OCI-LY7 (cell line): Measurements from ENCODE around the gene PLVAP. TPM values are rescaled to one million over a fixed set of nuclear protein-coding genes. Genes with fewer than 3 reads are reported as not detected.

Source experiments
- BruUV-seq: library from RNA; stranded (reverse); fragments of 400-500 nt; replicated peaks from 2 replicates; lab custom pipeline; 2021; lab: Mats Ljungman, UMichigan
- CTCF ChIA-PET: fragments of 300-600 bp; sonication (Branson Sonifier 250); formaldehyde crosslinking; loops from one replicate; lab custom pipeline; 2022; ENCODE audit warnings: antibody characterized with exemption; ENCODE audit not compliant: unreplicated experiment; lab: Charles Lee
- POLR2A ChIA-PET: fragments of 300-600 bp; sonication (Branson Sonifier 250); formaldehyde crosslinking; loops from one replicate; lab custom pipeline; 2022; ENCODE audit warnings: antibody characterized with exemption; lab: Charles Lee
- DNase-seq: peaks from one replicate; pipeline ENCODE4 v3.0.0-alpha.2; 2015; ENCODE audit warnings: low spot score
- H2AFZ ChIP-seq: fragments of 200-600 bp; sonication (generic), shearing (Covaris generic); 2 replicates; pipeline ENCODE4 v1.6.1; 2014; ENCODE audit warnings: mild to moderate bottlenecking, antibody characterized with exemption, low read length, moderate library complexity
- H3K27ac ChIP-seq: fragments of 200-600 bp; sonication (generic); 2 replicates; pipeline ENCODE4 v1.5.1; 2014; ENCODE audit warnings: mixed run types, low read depth, mild to moderate bottlenecking, moderate library complexity, low read length, inconsistent platforms; ENCODE audit not compliant: poor library complexity, severe bottlenecking
- H3K36me3 ChIP-seq: fragments of 200-600 bp; sonication (generic); 2 replicates; pipeline ENCODE4 v1.6.1; 2014; ENCODE audit warnings: mild to moderate bottlenecking, antibody characterized with exemption, low read length, moderate library complexity, mixed read lengths; ENCODE audit not compliant: insufficient read depth
- H3K4me1 ChIP-seq: fragments of 200-600 bp; sonication (generic); 2 replicates; pipeline ENCODE4 v1.5.1; 2014; ENCODE audit warnings: mild to moderate bottlenecking, low read length; ENCODE audit not compliant: insufficient read depth, poor library complexity, severe bottlenecking
- H3K4me2 ChIP-seq: fragments of 200-600 bp; sonication (generic); 2 replicates; pipeline ENCODE4 v1.6.1; 2014; ENCODE audit warnings: mild to moderate bottlenecking, low read length
- H3K4me3 ChIP-seq: fragments of 200-600 bp; sonication (generic); 2 replicates; pipeline ENCODE4 v1.5.1; 2014; ENCODE audit warnings: mild to moderate bottlenecking, low read depth, low read length; ENCODE audit not compliant: poor library complexity, severe bottlenecking
- H3K79me2 ChIP-seq: fragments of 200-600 bp; sonication (generic); 2 replicates; pipeline ENCODE4 v1.6.1; 2016; ENCODE audit warnings: low read depth, mild to moderate bottlenecking, low read length, moderate library complexity, mixed read lengths; ENCODE audit not compliant: insufficient read depth
- H3K9me2 ChIP-seq: fragments of 200-600 bp; sonication (generic); 2 replicates; pipeline ENCODE4 v1.6.1; 2016; ENCODE audit warnings: mild to moderate bottlenecking, low read length, mixed read lengths; ENCODE audit not compliant: insufficient read depth
- H3K9me3 ChIP-seq: fragments of 200-600 bp; sonication (generic); 2 replicates; pipeline ENCODE4 v1.6.1; 2014; ENCODE audit warnings: mild to moderate bottlenecking, mixed run types, low read length, mixed read lengths
- H4K20me1 ChIP-seq: fragments of 200-600 bp; sonication (generic); 2 replicates; pipeline ENCODE4 v1.6.1; 2014; ENCODE audit warnings: mild to moderate bottlenecking, antibody characterized with exemption, low read length, moderate library complexity, mixed read lengths; ENCODE audit not compliant: insufficient read depth
- CTCF ChIP-seq: fragments of 200-600 bp; sonication (generic); conservative IDR thresholded peaks from 2 replicates; pipeline ENCODE4 v1.5.1; 2014; ENCODE audit warnings: mild to moderate bottlenecking, antibody characterized with exemption, low read length, moderate library complexity, mixed read lengths
- EZH2phosphoT487 ChIP-seq: fragments of 200-600 bp; sonication (generic); IDR thresholded peaks from 2 replicates; pipeline ENCODE4 v1.6.1; 2018; ENCODE audit warnings: low read depth, borderline replicate concordance, mild to moderate bottlenecking, mixed run types, antibody characterized with exemption, low read length, moderate library complexity, mixed read lengths
- intact Hi-C: fragments of 100-400 bp; cut with micrococcal nuclease; formaldehyde crosslinking; loops from one replicate; pipeline ENCODE4 v1.10.0; 2022; ENCODE audit not compliant: unreplicated experiment
- total RNA-seq, 2 experiments: library from RNA; depleted of rRNA in 1 of 2; stranded (reverse); fragments of >200 nt in 1 of 2; shearing (Covaris generic) in 1 of 2; gene quantifications; 2 replicates each; pipeline ENCODE4 v1.2.3, GENCODE V29; 2014 to 2022

The PLVAP gene
- total RNA-seq, 2 experiments from 2014 or later = 0.16 to 1.5 TPM

GRCh38 chr19:17393914-17394313 lies 16.8 kb upstream of the PLVAP start, which contains the start of gene CCDC194:
Gene CCDC194 (minus strand): TSS chr19:17394196. CDS start chr19:17394158, 38 bp downstream.
- Histone ChIP-seq H4K20me1 (no peaks in the 10 kb centered on the region), H3K36me3 (peaks cover 31% of the 10 kb centered on the region), H3K9me2 (no peaks in the 10 kb centered on the region), H3K4me1 (peaks cover 20% of the 10 kb centered on the region), H3K9me3 (no peaks in the 10 kb centered on the region), H3K79me2 (no peaks in the 10 kb centered on the region), H3K27ac (peak within 1 kb of the TSS; percentile 25), H2AFZ (no peak within 1 kb of the TSS), H3K4me2 (no peak within 1 kb of the TSS), H3K4me3 (no peak within 1 kb of the TSS)
- POLR2A ChIA-PET = interaction anchor here (0.6 kb wide), 1 partner anchor 11 kb away, joined by 3 read pairs; no protein-coding TSS in a partner anchor
- DNase-seq = no peak
- intact Hi-C loops = no loop called here
- no TSS peak for BruUV-seq
- CTCF ChIA-PET = no interaction called here
- TF ChIP-seq EZH2phosphoT487 (no peak), CTCF (no peak)

DNA sequence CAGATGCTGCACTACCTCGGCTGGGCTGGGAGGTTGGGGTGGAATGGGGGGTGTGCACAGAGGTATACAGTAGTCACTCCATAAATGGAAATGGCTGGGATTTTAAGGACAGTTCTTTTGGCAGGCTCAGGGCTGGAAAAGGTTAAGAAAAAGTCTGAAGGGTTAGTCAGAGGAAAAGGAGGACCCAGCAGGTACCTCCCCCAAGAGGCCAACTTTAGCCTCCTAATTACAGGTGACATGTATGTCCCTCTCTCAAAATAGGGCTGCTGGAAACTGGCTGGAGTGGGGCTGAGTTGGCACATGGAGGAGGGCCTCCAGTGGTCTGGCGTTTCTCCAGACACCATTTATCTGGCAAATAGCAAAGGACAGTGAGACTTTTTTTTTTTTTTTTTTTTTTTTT lies 15.9 kb upstream of the PLVAP start:
- ChIA-PET POLR2A (interaction anchor here (0.6 kb wide), 1 partner anchor 10 kb away, joined by 3 read pairs; no protein-coding TSS in a partner anchor), CTCF (no interaction called here)
- Histone ChIP-seq H2AFZ (no peak overlapping the region), H3K27ac (no peak overlapping the region), H4K20me1 (no peaks in the 10 kb centered on the region), H3K4me3 (no peak overlapping the region), H3K9me3 (no peaks in the 10 kb centered on the region), H3K9me2 (no peaks in the 10 kb centered on the region), H3K4me1 (peaks cover 20% of the 10 kb centered on the region), H3K36me3 (peaks cover 21% of the 10 kb centered on the region), H3K4me2 (no peak overlapping the region), H3K79me2 (no peaks in the 10 kb centered on the region)
- BruUV-seq = no TSS peak
- no peak for DNase-seq
- intact Hi-C loops = no loop called here
- TF ChIP-seq EZH2phosphoT487 (no peak), CTCF (no peak)

DNA sequence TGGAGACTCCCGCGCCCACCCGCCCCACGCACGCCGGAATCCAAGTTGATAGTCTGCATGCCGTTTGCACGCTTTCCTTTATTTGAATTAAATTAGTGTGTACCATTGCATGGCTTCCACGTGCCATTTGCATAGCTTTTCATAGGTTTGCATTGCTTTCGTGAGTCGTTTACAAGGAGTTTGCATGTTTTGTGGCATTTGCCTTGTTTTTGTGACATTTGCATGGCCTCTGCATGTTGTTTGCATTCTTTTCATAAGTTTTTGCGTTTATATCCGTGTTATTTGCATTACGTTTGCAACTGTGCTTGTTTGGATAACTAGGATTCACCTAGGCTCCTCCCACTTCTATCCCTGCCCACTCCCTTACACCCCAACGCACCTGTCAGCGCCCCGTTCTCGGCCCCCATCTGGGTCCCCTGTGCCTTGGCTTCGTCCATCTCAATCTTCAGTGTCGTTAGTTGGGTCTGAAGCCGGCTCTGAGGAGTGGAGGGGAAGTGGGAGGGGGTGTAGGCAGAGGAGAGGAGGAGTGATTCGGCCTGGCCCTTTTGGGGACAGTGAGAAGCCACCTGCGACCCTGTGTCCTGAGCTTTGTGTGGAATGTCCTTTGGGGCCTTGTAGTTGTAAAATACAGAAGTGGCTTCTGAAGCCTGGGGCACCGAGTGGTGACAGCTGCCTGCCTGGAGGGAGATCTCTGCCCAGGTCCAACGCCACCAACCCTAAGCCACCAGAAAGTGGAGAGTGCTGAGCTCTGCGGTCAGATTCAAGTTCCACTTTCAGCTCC lies 14.4 kb upstream of the PLVAP start:
- H3K9me3 ChIP-seq = no peaks in the 10 kb centered on the region
- peaks cover 20% of the 10 kb centered on the region for H3K4me1 ChIP-seq
- ChIA-PET CTCF (interaction anchor here (0.7 kb wide), 1 partner anchor 190 kb away, joined by 4 read pairs; no protein-coding TSS in a partner anchor), POLR2A (interaction anchor here (0.6 to 1.1 kb wide), 3 partner anchors 12 to 67 kb away, joined by 3 to 9 read pairs (median 3); no protein-coding TSS in a partner anchor)
- H2AFZ ChIP-seq = peak overlapping the region; percentile 33
- peaks cover 10% of the 10 kb centered on the region for H3K36me3 ChIP-seq
- no TSS peak for BruUV-seq
- intact Hi-C loops = no loop called here
- H3K9me2 ChIP-seq = no peaks in the 10 kb centered on the region
- H3K4me2 ChIP-seq = peak overlapping the region; percentile 70
- no peaks in the 10 kb centered on the region for H3K79me2 ChIP-seq
- TF ChIP-seq EZH2phosphoT487 (no peak), CTCF (peak; percentile 36; the same call in 1 of the 2 replicates)
- H4K20me1 ChIP-seq = no peaks in the 10 kb centered on the region
- H3K4me3 ChIP-seq = peak overlapping the region; percentile 45
- DNase-seq = no peak
- no peak overlapping the region for H3K27ac ChIP-seq
